GM12891 (cell line): Measurements from ENCODE around the gene SLC50A1.

Source experiments
- PAX5 ChIP-seq: IDR thresholded peaks from 2 replicates; pipeline ENCODE4 v1.6.1; 2011; ENCODE audit warnings: low read length, moderate library complexity, mild to moderate bottlenecking; ENCODE audit not compliant: insufficient read depth, severe bottlenecking
- POLR2A ChIP-seq: IDR thresholded peaks from 2 replicates; pipeline ENCODE4 v1.6.1; 2011; ENCODE audit warnings: low read depth, low read length, control low read depth
- POLR2AphosphoS5 ChIP-seq: IDR thresholded peaks from 2 replicates; pipeline ENCODE4 v1.6.1; 2011; ENCODE audit warnings: low read depth, low read length, control low read depth
- TAF1 ChIP-seq: IDR thresholded peaks from 2 replicates; pipeline ENCODE4 v1.6.1; 2011; ENCODE audit warnings: low read depth, low read length, control low read depth

- TF ChIP-seq POLR2A (no peak), PAX5 (no peak), POLR2AphosphoS5 (no peak), TAF1 (no peak)
Measured at GRCh38 chr1:155134880-155135414, 705 bp upstream of the SLC50A1 start.
